UCSD-AML1 (cell line): ENCODE measurements around the gene BNIP5.
"Not testable (repeated sequence)": the region's sequence is repeated elsewhere in the genome, so short reads cannot be mapped to it uniquely, and the experiment has no call there.

ENCODE experiments used
- DNase-seq: peaks from one replicate; lab custom pipeline; 2025; ENCODE audit not compliant: unreplicated experiment; lab: John Stamatoyannopoulos, UW

The BNIP5 gene

GRCh38 chr6:36367743-36368142, 31.1 kb upstream of the BNIP5 start:
- DNase-seq, result no peak

GRCh38 chr6:36364669-36365479, 28.2 kb upstream of the BNIP5 start:
- DNase-seq, result peak; percentile 43

- not testable (repeated sequence) for DNase-seq
Measured at GRCh38 chr6:36364061-36364635, 27.5 kb upstream of the BNIP5 start.

GRCh38 chr6:36363371-36363752, 26.7 kb upstream of the BNIP5 start:
- not testable (repeated sequence) for DNase-seq

GRCh38 chr6:36362551-36363370, 26.1 kb upstream of the BNIP5 start:
- DNase-seq, result peak; percentile 36

GRCh38 chr6:36361071-36361470, 24.4 kb upstream of the BNIP5 start:
- no peak for DNase-seq

GRCh38 chr6:36360241-36361054, 23.8 kb upstream of the BNIP5 start:
- peak; percentile 68 for DNase-seq

- DNase-seq, result no peak
Measured at GRCh38 chr6:36358226-36358915, 21.7 kb upstream of the BNIP5 start.

GRCh38 chr6:36357872-36358225, 21.2 kb upstream of the BNIP5 start:
- DNase-seq, result no peak

GRCh38 chr6:36355819-36356218, 19.1 kb upstream of the BNIP5 start:
- no peak for DNase-seq

- DNase-seq, result no peak
Measured at GRCh38 chr6:36353411-36353915, 16.8 kb upstream of the BNIP5 start.

GRCh38 chr6:36352477-36353157, 15.9 kb upstream of the BNIP5 start:
- no peak for DNase-seq

- no peak for DNase-seq
Measured at GRCh38 chr6:36350681-36351571, 14.2 kb upstream of the BNIP5 start.

GRCh38 chr6:36350082-36350481, 13.4 kb upstream of the BNIP5 start:
- no peak for DNase-seq

GRCh38 chr6:36349240-36349639, 12.6 kb upstream of the BNIP5 start:
- DNase-seq, result no peak

- no peak for DNase-seq
Measured at GRCh38 chr6:36347621-36348020, 10.9 kb upstream of the BNIP5 start.

GRCh38 chr6:36346486-36347273, 10.0 kb upstream of the BNIP5 start:
- DNase-seq, result no peak
